GM18858 (cell line): Measurements from ENCODE around the gene MRPL49.
"Not testable (repeated sequence)": the region's sequence is repeated elsewhere in the genome, so short reads cannot be mapped to it uniquely, and the experiment has no call there.

Experiments
- ATAC-seq: cut with Tn5 transposase; IDR thresholded peaks from one replicate; pipeline ENCODE4 v1.9.1; 2021; ENCODE audit not compliant: unreplicated experiment

The MRPL49 gene

DNA sequence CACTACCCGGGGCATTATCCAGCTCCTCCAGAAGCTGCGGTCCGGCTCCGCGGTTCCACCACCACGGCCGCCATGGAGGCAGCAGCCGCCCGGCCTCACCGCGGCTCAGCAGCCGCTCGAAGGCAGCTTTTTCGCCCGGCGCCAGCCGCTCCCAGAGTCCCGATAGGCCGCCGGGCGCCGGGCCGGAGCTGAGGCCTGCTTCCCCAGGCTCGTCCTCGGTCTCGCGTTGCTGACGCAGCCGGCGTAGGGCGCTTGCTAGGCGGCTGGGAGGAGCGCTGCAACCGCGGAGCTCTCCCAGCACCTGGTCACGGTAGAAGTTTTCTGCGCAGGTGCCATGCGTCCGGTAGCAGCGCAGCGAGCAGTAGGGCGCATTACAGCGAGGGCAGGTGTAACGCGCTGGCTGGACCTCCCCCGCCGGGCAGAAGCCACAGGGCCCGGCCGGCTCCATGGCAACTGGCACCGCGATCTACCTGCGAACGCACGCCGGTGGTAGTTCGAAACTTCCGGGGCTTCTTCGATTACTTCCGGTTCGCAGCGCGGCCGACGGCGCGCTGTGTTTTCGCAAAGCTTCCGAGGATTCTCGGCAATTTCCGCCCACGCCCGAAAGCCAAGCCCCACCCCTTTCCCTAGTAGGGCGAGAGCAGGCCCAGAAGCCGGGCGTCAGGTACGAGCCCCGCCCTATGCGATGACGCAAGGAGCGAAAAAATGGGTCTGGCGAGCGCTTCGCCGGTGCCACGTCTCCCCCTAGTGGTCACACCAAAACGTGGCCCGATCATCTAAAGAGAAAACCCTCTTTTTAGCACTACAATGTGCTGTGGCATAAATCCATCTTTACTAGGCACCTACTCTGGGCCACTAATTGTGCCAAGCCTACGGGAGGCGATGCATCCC lies 4.7 kb upstream of the MRPL49 start, which contains the start of gene ZNHIT2:
ZNHIT2 (minus strand) TSS at position 496 of the 891 bp plus-strand sequence; CDS start at position 448, 48 bp downstream.
- peak; percentile 36 for ATAC-seq

DNA sequence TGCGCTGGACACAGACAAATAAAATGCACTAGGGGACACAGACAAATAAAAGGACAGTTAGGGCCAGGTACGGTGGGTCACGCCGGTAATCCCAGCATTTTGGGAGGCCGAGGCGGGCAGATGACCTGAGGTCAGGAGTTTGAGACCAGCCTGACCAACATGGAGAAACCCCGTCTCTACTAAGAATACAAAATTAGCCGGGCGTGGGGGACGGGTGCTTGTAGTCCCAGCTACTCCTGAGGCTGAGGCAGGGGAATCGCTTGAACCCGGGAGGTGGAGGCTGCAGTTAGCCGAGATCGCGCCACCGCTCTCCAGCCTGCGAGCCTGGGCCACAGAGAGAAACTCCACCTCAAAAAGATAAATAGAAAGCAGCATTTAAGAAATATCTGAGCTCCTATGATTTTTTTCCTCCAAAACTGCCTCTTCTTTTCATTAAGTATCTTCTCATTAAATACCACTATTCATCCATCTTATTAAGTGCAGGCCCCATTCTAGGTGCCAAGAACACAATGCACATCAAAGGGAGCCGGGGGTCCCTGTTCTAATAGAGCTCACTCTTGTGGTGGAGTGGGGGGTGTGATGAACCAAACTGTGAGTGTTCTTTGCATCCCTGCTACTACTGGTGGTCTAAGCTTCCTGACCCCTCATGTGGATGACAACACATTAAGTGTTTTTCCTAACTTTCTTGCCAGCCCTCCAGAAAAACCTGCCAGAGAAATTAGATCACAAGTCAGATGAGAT lies 3.9 kb upstream of the MRPL49 start:
- ATAC-seq: no peak

DNA sequence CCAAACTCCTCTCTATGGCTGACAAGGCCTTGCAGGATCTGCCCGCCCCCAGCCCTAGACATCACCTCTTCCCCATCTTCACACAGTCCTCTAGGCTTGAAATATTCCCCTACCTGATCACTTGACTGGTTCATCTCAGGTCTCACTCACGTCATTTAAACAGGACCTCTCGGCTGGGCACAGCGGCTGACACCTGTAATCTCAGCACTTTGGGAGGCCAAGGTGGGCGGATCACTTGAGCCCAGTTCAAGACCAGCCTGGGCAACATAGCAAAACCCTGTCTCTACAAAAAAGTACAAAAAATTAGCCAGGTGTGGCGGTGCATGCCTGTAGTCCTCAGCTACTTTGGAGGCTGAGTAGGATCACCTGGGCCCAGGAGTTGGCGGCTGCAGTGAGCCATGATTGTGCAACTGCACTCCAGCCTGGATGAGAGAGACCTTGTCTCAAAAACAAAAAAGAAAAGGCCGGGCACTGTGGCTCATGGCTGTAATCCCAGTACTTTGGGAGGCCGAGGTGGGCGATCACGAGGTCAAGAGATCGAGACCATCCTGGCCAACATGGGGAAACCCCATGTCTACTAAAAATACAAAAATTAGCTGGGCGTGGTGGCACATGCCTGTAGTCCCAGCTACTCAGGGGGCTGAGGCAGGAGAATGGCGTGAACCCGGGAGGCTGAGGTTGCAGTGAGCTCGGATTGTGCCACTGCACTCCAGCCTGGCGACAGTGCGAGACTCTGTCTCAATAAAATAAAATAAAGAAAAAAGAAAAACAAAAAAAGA lies 3.0 kb upstream of the MRPL49 start:
- not testable (repeated sequence) for ATAC-seq

GRCh38 chr11:65119670-65119995 lies 2.5 kb upstream of the MRPL49 start:
- ATAC-seq: no peak

GRCh38 chr11:65120831-65121230 lies 1.3 kb upstream of the MRPL49 start:
- ATAC-seq: no peak

DNA sequence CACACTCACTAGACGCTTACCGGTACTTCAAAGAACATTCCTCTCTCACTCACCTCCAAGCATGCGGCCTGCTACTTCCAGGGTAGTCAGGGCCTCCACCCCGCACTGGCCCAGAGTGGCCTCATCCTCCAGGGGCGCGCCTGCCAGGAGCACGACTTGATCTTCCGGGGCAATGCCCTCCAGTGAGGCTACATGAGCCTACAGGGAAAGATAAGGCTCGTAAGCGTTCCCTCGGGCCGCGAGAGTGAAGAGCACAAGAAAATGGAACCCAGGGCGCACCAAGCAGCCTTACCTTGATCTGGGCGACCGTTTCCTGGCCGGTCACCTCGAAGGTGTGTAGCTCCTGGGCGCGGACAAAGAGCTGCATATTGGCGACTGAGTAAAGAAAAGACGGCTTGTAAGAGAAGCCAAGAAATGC lies 665 bp upstream of the MRPL49 start:
- ATAC-seq: no peak

DNA sequence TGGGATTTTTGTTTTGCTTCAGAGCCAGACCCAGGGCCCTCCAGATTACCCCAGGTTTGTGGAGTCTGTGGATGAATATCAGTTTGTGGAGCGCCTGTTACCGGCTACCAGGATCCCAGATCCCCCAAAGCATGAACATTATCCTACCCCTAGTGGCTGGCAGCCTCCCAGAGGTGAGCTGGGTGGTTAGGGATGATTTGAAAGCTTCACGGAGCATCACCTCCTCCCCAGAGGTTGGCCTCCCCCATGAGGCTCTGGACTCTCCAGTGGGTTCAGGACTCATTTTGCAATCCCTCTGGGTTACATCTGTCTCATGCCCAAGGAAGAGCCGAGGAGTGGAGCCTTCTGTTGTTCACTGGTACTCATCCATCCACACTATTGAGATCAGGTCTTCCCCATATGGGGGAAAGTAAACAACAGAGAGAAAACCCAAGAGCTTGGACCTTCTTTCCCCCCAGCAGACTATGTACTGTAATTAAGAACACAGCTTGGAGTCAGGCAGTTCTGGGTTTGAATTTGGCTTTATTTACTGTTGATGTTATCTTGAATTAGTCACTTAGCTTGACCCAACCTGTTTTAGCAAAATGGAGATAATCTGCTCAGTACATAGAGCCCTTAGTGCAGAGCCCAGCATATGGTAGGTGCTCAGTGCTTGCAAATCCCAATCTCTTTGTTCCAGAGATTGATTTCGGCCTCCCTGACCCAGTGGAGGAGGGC lies 2.5 kb downstream of the MRPL49 start:
- ATAC-seq: no peak

- no peak for ATAC-seq
Measured at GRCh38 chr11:65125197-65126056, 3.3 kb downstream of the MRPL49 start.

DNA sequence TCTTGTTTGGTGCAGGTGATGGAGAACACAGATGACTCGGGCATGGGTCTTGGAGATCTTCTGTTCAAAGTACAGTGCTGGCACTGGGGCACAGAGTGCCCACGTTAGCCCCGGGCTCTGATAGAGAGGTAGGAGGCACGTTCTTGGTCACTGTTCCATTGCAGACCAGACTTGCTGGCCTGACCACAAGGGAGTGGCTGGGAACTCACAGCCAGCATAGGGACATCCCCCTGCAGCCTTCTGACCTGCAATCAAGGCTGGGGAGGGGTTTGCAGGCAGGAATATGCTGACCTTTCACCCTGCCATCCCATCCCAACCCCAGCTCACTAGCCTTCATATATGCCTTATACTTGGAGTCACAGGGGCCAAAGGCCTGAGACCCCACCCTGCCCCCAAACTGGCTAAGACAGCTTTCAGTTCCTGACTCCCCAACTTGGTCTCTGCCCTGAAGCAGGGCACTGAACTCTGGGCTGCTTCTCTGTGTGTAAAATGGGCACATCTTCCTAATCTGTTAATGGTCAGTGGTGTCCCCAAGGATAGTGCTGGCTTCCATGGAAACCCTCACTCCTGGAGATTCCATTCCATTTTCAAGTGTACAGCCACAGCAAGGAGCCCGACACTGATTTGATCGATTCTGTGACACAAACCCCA lies 4.6 kb downstream of the MRPL49 start:
- no peak for ATAC-seq

- ATAC-seq: no peak
Measured at GRCh38 chr11:65127473-65128181, 5.5 kb downstream of the MRPL49 start.

DNA sequence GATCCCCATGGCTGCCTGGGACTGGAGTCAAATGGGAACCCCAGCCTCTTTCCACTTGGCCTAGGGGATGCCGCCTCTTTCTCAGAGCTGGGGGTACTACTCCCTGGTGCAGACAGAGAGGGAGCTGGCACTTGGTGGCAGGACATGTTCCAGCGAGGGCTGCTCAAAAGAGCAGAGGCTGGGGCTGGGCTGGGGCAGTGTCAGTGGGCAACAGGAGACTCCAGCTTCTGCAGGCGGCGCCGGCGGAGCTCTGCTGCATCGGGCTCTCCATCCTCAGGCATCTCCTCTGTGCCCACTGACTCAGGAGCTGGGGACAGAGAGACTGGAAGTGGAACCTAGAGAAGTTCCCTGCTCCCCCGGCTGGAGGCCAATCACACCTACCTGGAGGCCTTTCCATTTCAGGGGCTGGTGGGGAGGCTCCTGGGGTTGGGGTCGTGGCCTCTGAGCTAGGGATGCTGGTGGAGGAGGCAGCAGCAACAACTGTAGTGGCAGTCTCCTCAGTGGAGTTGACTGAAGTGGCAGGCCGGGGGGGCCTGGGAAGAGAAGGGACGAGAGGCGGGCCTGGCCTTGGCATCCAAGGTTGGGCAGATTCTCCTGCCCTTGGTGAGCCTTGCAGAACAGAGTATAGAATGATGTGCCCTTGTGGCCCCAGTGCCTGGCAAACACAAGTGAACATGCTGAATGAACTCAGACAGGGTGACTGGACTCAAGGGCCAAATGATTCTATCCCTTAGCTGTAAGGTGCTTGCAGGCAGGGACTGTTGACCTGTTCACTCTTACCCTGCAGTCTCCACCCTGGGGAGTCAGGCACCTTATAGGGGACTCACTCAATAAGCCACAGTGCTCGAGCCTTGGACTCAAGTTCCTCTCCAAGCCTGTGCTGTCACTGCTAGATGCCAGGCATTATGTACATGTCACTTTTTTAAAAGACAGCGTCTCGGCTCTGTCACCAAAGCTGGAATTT lies 6.3 kb downstream of the MRPL49 start:
- ATAC-seq: no peak

- no peak for ATAC-seq
Measured at GRCh38 chr11:65129649-65130441, 7.7 kb downstream of the MRPL49 start.

- no peak for ATAC-seq
Measured at GRCh38 chr11:65130631-65131416, 8.7 kb downstream of the MRPL49 start.

DNA sequence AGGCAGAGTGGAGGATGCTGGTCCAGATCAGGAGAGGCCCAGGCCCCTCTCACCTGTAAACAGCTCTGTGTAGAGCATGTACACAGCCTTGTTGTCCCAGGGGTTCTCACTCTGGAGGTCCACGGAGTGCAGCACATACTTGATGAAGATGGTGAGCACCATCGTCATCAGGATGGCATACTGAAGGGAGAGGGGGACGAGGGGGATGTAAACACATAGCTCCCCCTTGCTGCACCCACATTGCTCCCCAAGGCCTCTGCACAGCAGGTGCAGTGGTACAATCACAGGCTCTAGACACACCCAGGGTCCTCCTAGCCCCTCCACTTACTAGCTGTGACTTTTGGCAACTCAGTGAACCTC lies 9.3 kb downstream of the MRPL49 start:
- ATAC-seq: no peak

- no peak for ATAC-seq
Measured at GRCh38 chr11:65131895-65132237, 9.7 kb downstream of the MRPL49 start.
